Loucy (cell line): ENCODE measurements around the gene INSIG2.

Experiments used
- CTCF ChIP-seq: fragments of 200-600 bp; sonication (generic); conservative IDR thresholded peaks from 2 replicates; pipeline ENCODE4 v1.5.1; 2014; ENCODE audit warnings: mild to moderate bottlenecking, antibody characterized with exemption, low read length
- EZH2phosphoT487 ChIP-seq: fragments of 200-600 bp; IDR thresholded peaks from 2 replicates; pipeline ENCODE4 v1.6.1; 2018; ENCODE audit warnings: antibody characterized with exemption, mild to moderate bottlenecking, moderate library complexity, borderline replicate concordance

- TF ChIP-seq CTCF: no peak
- no peak for TF ChIP-seq EZH2phosphoT487
Observed at GRCh38 chr2:118053681-118054080, 34.6 kb upstream of the INSIG2 start.
